Middle frontal gyrus (tissue), 1 donor: Measurements from ENCODE around the gene EPC1.

Source experiments
- DNase-seq: peaks from one replicate; pipeline ENCODE4 v3.0.0-alpha.2; 2015; ENCODE audit warnings: low spot score; ENCODE audit errors: extremely low spot score

EPC1 gene

DNA sequence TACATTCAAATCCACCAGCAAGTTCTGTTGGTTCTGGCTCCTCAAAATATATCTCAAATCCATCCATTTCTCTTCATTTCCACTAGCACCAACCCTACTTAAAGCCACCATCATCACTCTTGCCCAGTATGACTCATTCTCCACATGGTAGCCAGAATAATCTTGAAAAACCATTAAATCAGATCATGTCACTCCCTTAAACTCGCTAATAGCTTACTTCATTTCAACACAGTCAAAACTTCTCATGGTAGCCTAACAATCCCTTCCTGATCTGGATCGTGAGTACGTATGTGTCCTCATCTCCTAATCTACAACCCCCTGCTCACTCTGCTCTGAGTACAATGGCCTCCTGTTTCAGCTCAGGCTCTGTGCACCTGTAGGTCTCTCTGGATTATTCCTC lies 8.7 kb downstream of the EPC1 start:
- no peak for DNase-seq

DNA sequence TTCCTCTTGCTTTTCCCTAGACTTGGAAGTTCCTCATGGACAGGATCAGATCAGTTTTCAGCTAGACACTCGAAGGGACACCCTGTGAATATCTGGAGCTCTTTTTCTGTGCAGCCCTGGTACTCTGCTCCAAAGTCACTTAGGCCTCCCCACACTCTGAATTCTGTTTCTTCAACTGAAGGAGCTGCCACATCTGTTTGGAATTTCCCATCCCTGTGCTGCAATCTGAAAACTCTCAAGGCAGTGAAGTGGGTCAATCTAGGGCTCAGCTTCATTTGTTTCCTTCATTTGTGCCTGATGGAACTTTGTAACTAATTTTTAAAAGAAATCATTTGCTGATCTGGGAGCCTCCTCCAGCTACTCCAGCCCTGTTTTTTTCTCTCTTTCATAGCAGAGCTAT lies 9.6 kb downstream of the EPC1 start:
- DNase-seq, result no peak

DNA sequence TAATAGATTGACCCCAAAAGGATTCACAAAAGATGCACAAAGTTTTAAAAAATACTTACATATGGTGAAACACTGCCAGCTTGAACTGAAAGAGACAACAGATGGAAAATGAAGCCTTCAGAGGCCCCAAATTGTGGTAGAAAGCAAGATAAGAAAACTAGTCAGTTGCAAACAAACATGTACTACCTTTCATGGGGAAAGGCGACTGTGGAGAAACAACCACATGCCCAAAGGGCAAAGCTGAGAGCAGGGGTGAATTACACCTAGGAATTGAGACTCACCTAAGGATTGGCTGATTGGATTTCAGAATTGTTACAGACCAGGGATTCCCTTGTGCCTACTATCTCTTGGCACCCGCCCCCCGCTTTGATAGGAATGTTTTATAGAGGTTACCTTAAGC lies 13.1 kb downstream of the EPC1 start:
- DNase-seq, result no peak

DNA sequence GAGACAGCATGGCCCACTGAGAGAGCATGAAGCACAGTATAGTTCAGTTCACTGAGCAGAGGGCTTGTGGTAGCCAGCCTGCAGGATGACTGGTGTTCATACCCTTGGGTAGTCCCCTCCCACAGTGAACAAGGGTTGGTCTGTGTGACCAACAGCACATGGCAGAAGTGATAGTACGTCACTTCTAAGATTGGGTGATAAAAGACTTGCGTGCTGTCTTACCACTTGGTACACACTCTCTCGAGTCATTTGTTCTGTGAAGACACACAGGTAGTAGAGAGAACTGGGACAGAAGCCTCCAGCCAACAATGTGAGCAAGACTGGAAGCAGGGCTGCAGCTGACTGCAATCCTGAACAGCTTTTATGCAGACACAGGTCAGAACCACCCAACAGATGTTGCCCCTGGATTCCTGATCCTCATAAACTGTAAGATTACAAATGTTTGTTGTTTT lies 14.6 kb downstream of the EPC1 start:
- no peak for DNase-seq

DNA sequence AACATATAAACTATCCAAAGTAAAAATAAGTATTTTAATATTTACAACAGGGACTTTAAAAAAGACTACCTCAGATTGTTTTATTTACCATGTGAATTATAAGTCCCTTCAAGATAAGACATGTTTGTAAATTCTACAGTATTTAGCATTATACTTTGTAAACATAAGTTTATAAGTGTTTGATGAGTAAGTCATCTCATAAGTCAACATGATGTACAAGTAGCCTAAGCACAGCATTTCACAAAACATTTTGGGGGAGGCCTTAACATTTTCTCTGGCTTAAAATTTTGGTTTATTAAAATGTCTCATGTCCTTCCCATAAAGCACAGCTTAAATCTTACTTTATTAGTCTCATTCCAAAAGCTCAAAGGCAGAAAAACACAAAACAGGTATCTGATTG lies 15.4 kb downstream of the EPC1 start:
- DNase-seq, result no peak

DNA sequence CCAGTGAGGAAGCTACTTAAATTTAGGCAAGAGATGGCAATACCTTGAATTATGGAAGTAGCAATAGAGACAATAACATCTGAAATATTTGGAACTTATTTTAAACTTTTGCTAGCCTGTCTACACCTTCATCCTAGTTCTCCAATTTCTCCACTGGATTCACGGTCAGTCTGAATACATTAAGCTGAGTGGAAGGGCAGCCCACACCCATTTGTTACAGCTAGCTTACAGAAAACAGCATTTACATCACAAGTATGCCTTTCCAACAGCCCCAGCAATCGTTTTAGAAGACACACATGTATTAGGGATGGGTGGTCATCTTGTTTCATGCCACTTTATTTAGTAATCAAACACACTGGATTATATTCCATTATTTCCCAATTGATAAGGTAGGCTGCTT lies 16.7 kb downstream of the EPC1 start:
- DNase-seq, result no peak

DNA sequence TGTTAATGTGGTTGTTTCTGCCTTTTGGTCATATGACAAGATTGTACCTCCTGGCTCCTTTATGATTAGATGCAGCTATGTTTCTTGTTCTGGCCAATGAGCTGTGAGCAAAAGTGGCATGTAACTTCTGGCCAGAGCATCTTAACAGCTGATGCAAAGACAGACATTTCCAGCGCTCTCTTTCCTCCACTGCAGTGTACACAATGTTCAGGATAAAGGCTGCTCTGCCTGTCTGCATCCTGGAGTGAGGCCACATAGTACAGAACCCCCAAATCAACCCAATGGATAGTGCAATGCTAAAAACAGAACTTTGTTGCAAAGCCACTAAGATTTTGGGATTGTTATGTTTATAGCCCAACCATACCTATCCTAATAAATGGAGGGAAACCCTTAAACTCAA lies 17.9 kb downstream of the EPC1 start:
- no peak for DNase-seq

DNA sequence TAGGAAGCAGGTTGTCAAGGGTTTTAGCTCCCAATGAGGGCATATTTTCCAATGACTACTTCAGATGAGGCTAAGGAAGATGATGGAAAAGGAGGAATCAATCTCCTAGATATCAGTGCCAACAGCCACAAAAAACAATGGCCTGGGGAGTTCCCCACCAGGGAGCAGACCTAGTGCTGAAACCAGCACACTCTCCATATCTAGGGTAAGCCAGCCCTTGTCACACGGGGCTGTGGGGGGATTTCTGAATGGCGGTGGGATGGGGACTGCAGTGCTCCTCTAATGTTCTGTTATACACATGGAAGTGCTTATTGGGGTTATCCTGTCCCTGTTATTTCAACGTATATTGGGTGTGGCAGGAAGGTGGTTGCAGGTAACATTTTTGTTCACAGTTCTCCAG lies 18.5 kb downstream of the EPC1 start:
- no peak for DNase-seq

DNA sequence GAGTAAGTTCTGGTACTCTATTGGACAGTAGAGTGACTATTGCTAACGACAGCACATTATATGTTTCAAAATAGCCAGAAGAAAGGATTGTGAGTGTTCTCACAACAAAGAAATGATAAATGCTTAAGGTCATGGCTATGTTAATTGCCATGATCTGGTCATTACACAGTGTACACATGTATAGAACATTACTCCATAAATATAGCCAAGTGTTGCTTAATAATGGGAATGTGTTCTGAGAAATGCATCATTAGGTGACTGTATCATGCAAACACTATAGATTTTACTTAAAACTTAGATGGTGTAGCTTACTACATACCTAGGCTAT lies 19.6 kb downstream of the EPC1 start:
- DNase-seq, result no peak

DNA sequence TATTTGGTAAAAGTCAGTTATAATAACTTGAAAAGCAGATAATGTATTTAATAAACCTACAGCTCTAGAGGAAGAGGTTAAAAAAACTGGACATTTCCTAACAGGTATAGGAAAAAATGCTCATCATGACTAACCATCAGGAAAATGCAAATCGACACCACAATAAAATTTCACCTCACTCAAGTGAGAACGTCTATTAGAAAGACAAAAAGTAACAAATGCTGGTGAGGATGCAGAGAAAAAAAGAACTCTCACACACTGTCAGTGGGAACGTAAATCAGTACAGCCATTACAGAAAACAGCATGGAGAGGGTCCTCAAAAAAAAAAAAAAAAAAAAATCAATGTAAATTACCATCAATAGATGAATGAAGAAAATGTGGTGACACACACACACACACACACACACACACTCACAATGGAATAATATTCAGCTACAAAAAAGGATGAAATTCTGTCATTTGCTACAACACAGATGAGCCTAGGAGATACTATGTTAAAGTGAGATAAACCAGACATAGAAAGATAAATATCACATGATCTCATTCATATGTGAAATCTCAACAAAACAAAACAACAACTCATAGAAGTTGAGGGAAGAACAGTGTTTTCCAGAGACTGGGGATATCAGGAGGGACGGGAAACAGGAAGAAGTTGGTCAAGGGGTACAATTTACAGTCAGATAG lies 20.1 kb downstream of the EPC1 start:
- DNase-seq, result no peak

DNA sequence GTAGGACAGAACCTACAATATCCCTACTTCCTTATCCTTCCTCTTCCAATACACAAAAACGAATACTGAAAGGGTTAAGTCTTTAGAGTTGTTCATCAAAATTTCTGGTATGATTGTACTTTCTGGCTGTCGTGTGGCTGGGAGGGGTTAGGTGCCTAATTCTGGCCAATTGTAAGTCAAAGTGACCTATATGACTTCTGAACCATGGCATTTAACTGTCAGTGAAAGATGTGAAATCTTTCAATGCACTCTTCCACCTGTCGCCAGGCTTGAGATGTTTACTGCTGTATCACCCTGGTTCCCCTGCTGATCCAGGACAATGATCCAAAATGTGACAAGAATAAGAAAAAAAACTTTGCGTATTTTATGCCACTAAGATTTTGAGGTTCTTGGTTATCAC lies 20.8 kb downstream of the EPC1 start:
- DNase-seq, result no peak

DNA sequence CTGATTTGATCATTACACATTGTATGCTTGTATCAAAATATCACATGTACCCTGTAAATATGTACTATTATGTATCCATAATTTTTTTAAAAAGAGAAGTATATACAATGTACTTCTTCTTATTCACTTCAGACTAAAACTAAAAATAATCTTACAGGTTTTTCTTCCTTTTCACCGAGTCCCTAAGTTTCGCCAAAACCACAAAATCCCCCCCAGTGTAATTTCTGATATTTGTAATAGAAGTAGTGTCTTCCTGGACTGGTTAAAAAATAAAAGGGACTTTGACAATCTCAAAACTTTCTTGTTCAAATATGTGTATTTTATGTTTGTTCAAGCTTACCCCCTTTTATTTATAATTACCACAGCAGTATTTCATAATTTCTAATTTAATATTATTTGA lies 23.9 kb downstream of the EPC1 start:
- no peak for DNase-seq

DNA sequence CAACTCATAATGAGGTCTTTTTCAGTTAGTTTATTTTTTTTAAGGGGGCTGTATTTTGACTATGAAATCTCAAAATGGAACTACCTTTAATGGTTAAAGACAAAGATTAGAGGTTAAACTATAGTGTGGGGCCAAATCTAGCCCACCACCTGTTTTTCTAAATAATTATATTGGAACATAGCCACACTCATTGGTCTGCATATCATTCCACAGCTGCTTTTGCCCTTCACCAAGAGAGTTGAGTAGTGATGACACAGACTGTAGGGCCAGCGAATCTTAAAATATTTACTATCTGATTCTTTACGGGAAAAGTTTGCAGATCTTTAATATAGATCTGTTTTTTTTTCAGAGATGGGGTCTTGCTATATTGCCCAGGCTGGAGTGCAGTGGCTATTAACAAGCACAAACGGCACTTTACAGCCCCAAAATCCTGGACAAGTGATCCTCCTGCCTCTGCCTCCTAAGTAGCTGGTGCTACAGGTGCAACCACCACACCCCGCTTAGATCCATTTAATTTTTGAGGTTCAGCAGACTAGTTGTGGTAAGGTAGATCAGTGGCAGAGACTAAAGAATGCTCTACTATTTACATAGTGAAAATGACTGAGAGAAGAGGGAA lies 25.8 kb downstream of the EPC1 start:
- no peak for DNase-seq

DNA sequence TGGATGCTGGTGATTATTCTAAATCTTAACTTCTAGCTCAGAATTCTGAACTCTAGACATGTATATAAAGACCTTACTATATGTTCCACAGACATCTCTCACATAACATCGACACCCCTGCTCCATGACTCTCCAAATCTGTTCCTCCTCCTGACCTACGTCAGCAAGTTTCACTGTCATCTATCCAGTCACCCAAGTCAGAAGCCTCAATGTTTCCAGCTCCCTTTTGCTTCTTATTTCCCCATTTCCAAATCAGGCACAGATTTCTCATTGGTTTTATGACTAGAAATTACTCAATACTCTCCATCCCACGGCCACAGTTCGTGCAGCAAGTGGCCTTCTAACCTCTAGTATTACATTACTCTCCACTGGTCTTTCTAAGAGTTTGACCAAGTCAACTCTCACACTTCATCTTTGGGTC lies 28.5 kb downstream of the EPC1 start:
- no peak for DNase-seq

DNA sequence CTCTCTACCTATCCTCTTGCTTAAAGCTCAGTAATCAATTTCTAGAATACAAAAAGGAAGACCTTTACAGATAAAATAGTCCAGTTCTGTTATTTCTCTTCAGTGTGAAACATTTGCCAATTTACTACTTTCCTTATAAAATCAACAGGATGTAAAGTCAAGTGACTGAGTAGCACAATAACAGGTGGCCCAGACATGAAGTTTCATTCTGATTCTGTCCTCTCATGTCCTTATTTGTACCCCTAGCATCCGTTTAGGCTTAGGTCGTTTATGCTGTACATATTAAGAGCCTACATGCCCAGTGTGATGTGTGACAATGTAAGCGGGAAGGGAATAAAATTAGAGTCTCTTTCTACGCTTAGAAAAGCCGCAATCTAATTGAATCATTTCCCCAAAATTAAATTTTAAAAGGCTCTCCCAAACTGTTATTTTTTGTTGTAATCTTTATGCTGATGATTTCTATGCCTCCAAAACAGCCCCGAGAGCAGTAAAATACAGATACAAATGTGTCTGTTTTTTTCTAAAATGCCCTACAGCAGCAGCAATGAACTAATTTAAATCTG lies 29.1 kb downstream of the EPC1 start:
- no peak for DNase-seq

DNA sequence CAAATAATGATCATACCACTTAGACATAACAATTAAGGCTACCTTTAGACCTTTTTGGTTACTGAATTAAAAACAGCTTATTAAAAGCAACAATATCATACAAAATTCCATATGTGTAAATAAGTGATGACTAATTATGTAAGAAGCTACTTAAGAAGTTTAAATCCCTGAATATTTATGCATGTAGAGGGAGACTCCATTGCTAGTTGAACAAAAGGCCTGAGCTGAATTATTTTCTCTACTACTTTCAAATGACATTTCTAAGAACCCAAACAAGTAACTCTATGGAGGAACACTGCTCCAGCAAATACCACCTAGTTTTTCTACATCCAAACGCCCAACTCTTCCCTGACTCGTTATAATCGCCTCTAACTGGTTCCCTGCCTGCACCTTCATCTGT lies 31.5 kb downstream of the EPC1 start:
- no peak for DNase-seq

DNA sequence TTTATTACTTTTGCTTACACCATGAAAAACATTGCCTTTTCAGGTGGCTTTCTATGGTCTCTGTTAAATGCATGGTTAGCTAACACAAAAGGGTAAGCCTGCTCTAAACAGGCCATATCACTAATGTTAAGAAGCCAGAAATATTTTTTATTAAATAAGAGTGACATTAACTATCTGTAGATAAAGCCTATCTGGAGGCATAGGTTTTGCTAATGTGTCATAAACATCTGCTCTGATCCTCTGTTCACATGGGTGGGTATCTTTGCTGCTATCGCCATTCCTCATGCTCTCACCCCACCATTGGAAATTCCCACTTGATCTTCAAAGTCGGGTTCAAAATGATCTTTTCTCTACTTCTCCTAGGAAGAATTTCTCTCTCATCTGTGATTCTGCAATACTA lies 32.4 kb downstream of the EPC1 start:
- DNase-seq, result no peak

DNA sequence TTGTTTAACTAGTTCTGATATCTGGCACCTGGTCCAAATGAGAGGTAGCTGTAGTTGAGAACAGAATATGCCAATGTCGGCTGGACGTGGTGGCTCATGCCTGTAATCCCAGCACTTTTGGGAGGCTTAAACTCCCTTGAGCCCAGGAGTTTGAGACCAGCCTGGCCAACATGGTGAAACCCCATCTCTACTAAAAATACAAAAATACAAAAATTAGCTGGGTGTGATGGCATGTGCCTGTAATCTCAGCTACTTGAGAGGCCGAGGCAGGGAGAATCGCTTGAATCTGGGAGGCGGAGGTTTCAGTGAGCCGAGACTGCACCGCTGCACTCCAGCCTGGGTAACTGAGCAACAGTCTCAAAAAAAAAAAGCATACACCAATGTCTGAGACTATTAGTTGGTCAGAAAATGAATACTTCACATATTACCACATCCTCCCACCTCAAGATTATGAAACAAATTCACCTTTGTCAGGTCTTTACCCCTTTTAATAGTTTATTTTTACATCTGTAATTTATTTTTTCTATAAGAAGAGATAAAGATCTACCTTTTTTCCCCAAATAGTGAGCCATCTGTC lies 38.8 kb downstream of the EPC1 start:
- DNase-seq, result no peak

DNA sequence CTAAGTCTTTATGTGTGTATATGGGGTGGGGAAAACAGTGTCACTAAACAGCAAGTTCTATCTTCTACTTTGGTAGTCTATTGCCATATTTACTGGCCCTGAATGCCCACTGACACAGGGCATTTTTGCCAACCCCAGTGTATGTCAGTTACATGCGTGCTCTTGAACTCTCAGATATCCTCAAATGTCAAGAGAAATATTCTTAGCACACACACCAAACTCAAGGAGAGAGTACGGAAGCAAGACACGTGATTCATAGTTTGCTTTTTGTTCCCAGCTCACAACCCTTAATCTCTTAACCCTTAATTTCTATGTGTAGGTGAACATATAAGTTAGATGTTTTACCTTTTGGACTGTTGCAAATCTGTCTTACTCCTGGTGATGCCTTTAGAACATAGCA lies 39.3 kb downstream of the EPC1 start:
- DNase-seq, result no peak

DNA sequence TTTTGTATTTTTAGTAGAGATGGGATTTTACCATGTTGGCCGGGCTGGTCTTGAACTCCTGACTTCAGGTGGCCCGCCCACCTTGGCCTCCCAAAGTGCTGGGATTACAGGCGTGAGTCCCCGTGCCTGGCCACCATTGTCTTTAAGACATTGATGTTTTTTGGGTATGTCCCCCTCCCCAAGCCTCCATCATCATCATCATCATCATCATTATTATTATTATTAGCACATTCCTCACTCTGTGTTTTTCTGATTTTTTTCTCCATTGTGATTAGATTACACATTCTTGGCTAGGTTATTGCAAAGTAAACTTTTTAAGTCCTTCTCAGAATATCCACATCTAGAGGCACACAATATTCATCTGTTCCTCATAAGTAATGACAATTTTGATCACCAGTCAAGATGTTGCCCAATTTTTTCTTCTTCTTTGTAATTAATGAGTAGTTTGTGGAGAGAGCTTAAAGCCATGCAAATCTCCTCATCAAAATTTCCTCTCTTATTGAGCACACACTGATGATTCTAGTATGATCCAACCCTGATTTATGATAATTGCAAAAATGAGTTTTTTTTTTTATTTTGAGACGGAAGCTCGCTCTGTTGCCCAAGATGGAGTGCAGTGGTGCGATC lies 47.5 kb downstream of the EPC1 start:
- DNase-seq, result no peak

DNA sequence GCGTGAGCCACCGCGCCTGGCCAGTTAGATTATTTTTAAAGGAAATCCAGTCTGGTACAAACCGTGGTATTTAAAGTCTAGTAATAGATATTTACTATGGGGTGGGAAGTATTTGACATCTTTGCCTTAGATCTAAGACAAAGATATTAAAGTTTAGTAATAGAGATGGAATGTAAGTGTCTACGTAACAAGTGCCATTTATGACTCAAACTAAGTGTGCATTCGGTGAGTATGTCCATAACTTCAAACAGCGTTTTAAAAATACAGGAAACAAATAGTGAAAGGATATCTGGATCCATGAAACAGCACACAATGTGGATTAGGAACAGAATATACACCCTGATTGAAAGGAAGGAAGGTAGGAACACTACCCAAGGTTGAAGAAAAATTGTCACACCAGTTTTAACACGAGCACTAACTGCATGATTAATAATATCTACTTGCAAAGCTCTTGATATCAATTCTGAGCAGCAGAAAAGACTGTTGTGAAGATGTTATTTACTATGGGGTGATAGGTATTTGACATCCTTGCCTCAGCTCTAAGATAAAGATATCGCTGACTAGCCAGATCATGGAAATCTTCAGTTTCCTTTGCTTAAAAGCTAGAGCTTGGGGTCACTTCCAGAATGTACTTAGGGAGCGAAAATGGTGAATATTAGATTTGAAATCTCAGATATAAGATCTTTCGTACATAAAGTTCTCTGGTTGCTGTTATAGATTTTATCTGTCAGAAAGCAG lies 48.7 kb downstream of the EPC1 start:
- no peak for DNase-seq

DNA sequence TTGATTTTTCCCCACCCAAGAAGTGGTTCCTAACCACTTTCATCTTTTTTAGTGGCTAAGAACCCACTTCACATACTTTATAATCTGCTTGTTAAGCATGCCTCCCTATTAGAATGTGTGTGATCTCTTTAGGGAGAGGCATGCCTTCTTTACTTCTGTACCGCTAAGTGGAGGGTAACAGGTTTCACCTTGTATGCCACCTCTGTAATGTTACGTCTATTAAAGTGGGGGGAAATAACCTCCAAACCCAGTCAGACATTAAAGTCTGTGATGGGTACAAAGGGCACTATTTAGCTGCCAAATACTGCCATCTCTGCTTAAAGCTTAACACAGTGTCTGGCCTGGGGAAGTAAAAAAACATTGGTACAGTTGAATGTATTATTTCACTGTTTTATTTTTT lies 51.9 kb downstream of the EPC1 start:
- DNase-seq, result no peak
